ENCODE results near the gene ISOC2.
"Not testable (repeated sequence)": the region's sequence is repeated elsewhere in the genome, so short reads cannot be mapped to it uniquely, and the experiment has no call there.

ISOC2 gene

DNA sequence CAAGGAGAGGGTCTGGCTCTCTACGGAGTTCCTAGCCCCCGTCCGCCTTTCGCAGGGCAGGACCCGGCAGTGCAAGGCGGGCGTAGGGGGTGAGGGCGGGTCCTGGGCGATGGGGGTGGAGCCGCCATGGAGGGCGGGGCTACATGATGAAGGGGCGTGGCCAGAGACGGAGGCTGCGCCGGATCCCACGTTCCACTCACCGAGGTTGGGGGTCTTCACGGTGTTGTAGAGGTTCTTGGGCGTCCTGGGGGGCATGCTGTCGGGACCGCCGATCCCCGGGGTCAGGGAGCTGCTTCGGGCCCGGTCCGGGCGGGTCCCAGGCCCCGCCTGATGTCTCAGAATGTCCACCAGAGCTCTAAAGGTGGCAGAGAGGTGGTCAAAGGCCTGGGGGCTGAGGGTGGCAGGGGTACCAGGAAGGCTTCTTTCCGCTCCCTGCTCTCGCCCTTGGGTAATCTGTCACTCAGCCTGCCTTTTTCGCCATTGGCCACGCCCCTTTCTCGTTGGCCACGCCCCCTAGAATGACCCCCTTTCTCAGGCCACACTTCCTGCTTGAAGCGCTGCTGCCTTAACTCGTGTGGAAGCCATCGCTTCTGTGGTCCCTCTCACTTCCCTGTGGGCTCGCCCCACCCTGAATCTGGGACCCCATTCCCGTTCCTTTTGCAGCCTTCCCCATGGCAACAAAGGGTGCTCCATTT, 20.9 kb downstream of the ISOC2 start:
- no peak for DNase-seq (ENCODE audit: low spot score)

- no peak for DNase-seq (ENCODE audit: low spot score)
Observed at GRCh38 chr19:55439052-55439451, 22.4 kb downstream of the ISOC2 start.

DNA sequence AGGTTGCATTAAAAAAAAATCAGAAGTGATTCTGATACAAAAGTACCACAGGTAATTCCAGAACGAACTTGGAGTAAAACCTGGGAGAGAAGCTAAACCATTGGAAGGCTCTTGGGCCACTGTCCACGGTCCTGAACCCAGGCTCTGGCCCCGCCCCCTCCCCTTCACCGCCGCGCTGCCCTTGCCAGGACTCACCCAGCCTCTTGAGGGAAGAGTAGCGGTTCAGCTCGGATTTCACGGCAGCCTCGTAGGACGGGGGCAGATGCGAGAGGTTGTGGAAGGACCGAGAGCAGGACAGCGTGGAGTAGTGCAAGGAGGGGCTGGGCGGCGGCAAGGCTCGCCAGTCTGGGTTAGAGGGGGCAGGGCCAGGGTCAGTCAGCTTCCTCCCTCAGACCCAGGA, 24.0 kb downstream of the ISOC2 start:
- peak; percentile 82 for DNase-seq (ENCODE audit: low spot score)

- no peak for DNase-seq (ENCODE audit: low spot score)
Observed at GRCh38 chr19:55436847-55437246, 24.6 kb downstream of the ISOC2 start.

DNA sequence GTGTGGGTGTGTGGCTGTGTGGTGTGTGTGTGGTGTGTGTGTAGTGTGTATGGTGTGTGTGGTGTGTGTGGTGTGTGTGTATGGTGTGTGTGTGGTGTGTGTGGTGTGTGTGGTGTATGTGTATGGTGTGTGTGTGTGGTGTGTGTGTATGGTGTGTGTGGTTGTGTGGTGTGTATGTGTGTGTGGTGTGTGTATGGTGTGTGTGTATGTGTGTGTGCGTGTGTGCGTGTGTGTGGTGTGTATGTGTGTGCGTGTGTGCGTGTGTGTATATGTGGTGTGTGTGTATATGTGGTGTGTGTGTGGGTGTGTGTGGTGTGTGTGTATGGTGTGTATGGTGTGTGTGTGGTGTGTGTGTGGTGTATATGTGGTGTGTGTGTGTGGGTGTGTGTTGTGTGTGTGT, 26.4 kb downstream of the ISOC2 start:
- no peak for DNase-seq (ENCODE audit: low spot score)

- no peak for DNase-seq (ENCODE audit: low spot score)
Observed at GRCh38 chr19:55434356-55434919, 27.0 kb downstream of the ISOC2 start.

DNA sequence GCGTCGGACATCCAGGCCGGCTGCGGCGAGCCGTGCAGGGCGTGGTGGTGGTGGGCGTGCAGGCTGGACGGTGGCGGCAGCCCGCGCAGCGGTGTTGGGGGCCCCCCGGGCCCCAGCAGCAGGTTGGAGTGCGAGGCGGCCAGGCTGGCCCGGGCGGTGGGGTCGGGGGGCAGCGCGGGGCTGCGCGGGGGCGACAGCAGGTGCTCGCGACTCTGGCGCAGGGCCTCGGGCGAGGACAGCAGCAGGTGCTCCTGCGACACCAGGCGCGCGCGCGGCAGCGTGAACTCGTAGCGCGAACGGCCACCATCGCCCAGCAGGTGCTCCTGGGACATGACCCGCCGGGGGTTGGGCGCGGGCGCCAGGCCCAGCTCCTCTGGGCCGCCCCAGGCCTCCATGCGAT, 28.1 kb downstream of the ISOC2 start:
- no peak for DNase-seq (ENCODE audit: low spot score)

GRCh38 chr19:55432241-55432959, 29.0 kb downstream of the ISOC2 start:
- DNase-seq (ENCODE audit: low spot score), result peak; percentile 54

GRCh38 chr19:55431183-55431582, 30.3 kb downstream of the ISOC2 start:
- no peak for DNase-seq (ENCODE audit: low spot score)

DNA sequence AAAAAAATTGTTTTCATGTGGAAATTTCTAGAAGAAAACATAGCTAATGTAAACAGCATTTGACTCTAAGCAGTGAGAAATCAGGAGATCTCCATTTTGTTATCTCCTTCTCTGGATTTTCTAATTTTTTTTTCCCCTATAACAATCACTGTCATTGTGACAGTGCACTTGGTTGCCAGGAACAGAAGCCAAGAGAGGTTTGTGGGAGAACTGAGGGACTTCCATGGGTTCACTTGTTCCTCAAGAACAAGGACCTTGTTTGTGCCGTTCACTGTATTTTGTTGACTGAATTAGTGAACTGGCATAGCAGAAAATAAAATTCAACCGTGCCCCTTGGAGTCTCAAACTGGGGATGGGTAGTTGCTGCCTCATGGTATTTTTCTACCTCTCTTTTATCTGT, 35.4 kb downstream of the ISOC2 start:
- DNase-seq (ENCODE audit: low spot score), result no peak

DNA sequence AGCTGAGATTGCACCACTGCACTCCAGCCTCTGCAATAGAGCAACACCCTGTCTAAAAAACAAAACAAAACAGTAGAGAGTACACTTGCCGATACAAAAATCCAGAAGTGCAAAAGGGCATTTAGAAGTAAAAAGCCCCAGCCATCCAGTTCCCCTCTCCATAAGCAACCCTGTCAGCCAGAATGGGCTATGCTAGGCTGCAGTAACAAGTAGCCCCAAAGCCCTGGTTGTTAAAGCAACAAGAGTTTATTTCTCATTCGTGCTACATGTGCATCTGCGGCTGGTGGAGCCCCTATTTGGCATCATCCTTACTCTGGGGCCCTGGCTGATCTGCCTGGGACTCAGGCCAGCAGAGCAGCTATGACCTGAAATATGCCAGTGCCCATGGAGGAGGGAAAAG, 36.9 kb downstream of the ISOC2 start:
- DNase-seq (ENCODE audit: low spot score), result no peak

DNA sequence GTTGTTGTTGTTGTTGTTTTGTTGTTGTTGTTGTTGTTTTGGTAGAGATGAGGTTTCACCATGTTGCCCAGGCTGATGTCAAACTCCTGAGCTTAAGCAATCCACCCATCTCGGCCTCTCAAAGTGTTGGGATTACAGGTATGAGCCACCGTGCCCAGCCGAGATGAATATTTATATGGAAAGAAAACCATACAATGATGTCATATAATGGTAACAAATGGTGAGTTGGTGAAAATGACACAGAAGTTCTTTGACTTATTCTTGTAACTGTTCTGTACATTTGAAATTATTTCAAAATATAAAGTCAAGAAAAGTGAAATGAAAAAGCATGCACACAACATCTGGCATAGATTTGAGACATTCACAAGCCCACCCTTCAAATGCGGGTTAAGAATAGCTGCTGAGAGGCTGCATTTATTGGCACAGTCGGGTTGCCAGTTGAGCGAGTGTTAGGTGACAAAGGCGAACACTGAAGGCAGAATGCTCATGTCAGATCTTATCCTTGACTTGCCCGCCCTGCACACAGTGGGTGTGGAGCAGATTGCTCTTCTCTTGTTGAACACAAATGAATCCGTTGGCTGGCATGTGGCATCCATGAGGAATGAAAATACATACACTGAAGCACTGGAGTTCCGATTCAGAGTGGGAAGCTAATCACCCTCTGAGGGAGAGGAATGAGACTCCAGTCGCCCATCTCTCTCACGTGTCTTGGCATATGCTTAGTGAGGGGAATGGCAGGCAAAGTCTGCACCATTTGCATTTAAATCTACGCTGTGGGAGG, 38.0 kb downstream of the ISOC2 start:
- DNase-seq (ENCODE audit: low spot score), result no peak

- not testable (repeated sequence) for DNase-seq (ENCODE audit: low spot score)
Observed at GRCh38 chr19:55421281-55421680, 40.2 kb downstream of the ISOC2 start.

- DNase-seq (ENCODE audit: low spot score), result no peak
Observed at GRCh38 chr19:55419624-55420236, 41.7 kb downstream of the ISOC2 start.

DNA sequence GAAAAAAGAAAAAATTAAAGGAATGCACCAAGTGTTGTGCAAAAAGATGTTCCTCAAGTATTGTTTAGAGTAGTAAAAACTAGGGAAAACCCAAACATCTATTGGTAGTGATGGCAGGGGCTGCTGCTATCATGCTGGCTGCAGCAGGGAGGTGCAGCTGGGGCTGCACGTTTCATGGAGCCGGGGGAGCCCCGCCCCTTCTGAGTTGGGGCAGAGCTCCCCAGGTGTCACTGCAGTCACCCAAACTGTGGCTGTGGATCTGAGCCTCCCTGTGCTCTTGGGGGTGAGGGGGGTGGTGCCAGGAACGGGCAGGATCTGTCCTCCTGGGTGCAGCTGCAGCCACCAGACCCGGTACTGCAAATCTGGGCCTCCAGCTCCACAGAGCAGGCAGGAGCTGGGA, 42.3 kb downstream of the ISOC2 start:
- no peak for DNase-seq (ENCODE audit: low spot score)

DNA sequence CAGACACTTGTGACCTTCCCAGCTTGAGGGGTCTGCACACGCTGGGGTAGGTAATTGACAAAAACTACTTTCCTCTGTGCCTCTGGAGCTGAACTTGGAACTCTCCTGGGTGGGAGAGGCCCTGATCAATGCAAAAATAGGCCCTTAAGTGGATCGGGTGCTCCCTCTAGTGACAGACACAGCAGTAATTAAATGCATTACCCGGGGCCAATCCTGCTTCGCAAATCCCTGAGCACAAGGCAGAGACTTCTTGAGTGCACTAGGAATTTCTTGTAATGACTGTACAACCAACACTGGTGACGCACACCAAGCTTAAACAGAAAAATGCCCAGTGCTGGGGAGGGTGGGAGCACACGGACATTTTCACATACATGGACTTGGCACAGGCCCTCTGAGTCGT, 43.3 kb downstream of the ISOC2 start:
- peak; percentile 79 for DNase-seq (ENCODE audit: low spot score)

DNA sequence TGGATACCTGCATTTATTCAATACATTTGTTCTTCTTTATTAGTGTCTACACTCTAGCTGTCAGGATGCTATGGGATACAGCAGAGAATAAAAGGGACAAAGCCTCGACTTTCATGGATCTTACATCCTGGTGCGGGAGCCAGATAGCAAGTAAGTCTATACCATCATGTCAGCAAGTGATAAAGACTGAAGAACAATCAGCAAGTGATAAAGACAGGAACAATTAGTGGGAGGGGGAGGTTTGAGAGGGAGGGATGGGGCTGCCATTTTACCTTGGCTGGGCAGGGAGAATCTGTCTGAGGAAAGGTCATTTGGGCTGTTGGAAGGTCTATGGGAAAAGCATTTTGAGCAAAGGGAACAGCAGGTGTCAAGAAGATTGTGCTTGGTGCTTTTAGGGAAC, 51.3 kb downstream of the ISOC2 start:
- no peak for DNase-seq (ENCODE audit: low spot score)

- DNase-seq (ENCODE audit: low spot score), result not testable (repeated sequence)
Observed at GRCh38 chr19:55409179-55409578, 52.3 kb downstream of the ISOC2 start.

GRCh38 chr19:55408533-55408872, 52.9 kb downstream of the ISOC2 start:
- DNase-seq (ENCODE audit: low spot score), result no peak

- peak; percentile 100 for DNase-seq (ENCODE audit: low spot score)
Observed at GRCh38 chr19:55407800-55408532, 53.5 kb downstream of the ISOC2 start.

GRCh38 chr19:55407550-55407799, 54.0 kb downstream of the ISOC2 start, which contains the start of gene UBE2S:
TSS of gene UBE2S (minus strand) at chr19:55407788. CDS start at chr19:55407589, 199 bp downstream.
- not testable (repeated sequence) for DNase-seq (ENCODE audit: low spot score)
